HEK293 (cell line): ENCODE results near the gene FADS1.

Experiments
- CTCF ChIA-PET: fragments of 350-600 bp; formaldehyde crosslinking; extraction: SDS; loops from one replicate; lab custom pipeline; 2021; ENCODE audit warnings: antibody characterized with exemption; lab: Yijun Ruan, JAX
- POLR2A ChIA-PET: fragments of 300-600 bp; formaldehyde crosslinking; extraction: SDS; loops from one replicate; lab custom pipeline; 2020; ENCODE audit warnings: antibody characterized with exemption, inconsistent platforms; lab: Yijun Ruan, JAX
- H3K27ac ChIP-seq: fragments of 200-500 bp; sonication (Bioruptor generic); 2 replicates; pipeline ENCODE4 v1.5.1; 2014; ENCODE audit warnings: low read depth, low read length, control low read depth, inconsistent platforms; ENCODE audit errors: extremely low read depth
- H3K36me3 ChIP-seq, 2 experiments: fragments of 200-500 bp in 1 of 2; sonication (Bioruptor generic) in 1 of 2; 1 replicate in 1 of 2; 2 replicates in 1 of 2; pipeline ENCODE4 v1.5.1; 2014 to 2017; ENCODE audit warnings: inconsistent platforms in 2 of 2, low read length in 2 of 2; ENCODE audit not compliant: control insufficient read depth in 2 of 2, insufficient read depth in 1 of 2
- H3K4me1 ChIP-seq: fragments of 200-500 bp; sonication (Bioruptor generic); 2 replicates; pipeline ENCODE4 v1.5.1; 2014; ENCODE audit warnings: mild to moderate bottlenecking, low read length, inconsistent platforms; ENCODE audit not compliant: control insufficient read depth, insufficient read depth
- H3K4me3 ChIP-seq: 2 replicates; pipeline ENCODE4 v1.5.1; 2011; ENCODE audit warnings: low read depth, mild to moderate bottlenecking, control low read depth, low read length, moderate library complexity
- H3K9me3 ChIP-seq: fragments of 200-500 bp; sonication (Bioruptor generic); 2 replicates; pipeline ENCODE4 v1.5.1; 2014; ENCODE audit warnings: low read depth, low read length, inconsistent platforms; ENCODE audit not compliant: control insufficient read depth, insufficient read depth
- GLIS1 ChIP-seq: fragments of 450-650 bp; formaldehyde crosslinking; IDR thresholded peaks from 2 replicates; pipeline ENCODE4 v1.5.1; 2016; ENCODE audit warnings: missing biosample characterization, missing genetic modification characterization
- GLIS2 ChIP-seq: fragments of 450-650 bp; formaldehyde crosslinking; IDR thresholded peaks from 2 replicates; pipeline ENCODE4 v1.5.1; 2016; ENCODE audit warnings: missing biosample characterization, missing genetic modification characterization
- KLF8 ChIP-seq: fragments of 450-650 bp; formaldehyde crosslinking; IDR thresholded peaks from 2 replicates; pipeline ENCODE4 v1.5.1; 2016; ENCODE audit warnings: missing biosample characterization, missing genetic modification characterization
- PRDM10 ChIP-seq: fragments of 450-650 bp; formaldehyde crosslinking; IDR thresholded peaks from 2 replicates; pipeline ENCODE4 v1.5.1; 2016; ENCODE audit warnings: missing biosample characterization, missing genetic modification characterization
- PRDM2 ChIP-seq: fragments of 450-650 bp; formaldehyde crosslinking; IDR thresholded peaks from 2 replicates; pipeline ENCODE4 v1.5.1; 2016; ENCODE audit warnings: missing biosample characterization, missing genetic modification characterization, borderline replicate concordance
- PRDM4 ChIP-seq: fragments of 450-650 bp; formaldehyde crosslinking; IDR thresholded peaks from 2 replicates; pipeline ENCODE4 v1.5.1; 2017; ENCODE audit warnings: missing biosample characterization, missing genetic modification characterization
- ZNF280C ChIP-seq: fragments of 450-650 bp; formaldehyde crosslinking; IDR thresholded peaks from 2 replicates; pipeline ENCODE4 v1.5.1; 2016; ENCODE audit warnings: missing biosample characterization, missing genetic modification characterization
- ZNF488 ChIP-seq: fragments of 450-650 bp; formaldehyde crosslinking; IDR thresholded peaks from 2 replicates; pipeline ENCODE4 v1.5.1; 2016; ENCODE audit warnings: missing biosample characterization, missing genetic modification characterization
- ZNF544 ChIP-seq: fragments of 450-650 bp; formaldehyde crosslinking; IDR thresholded peaks from 2 replicates; pipeline ENCODE4 v1.5.0; 2017; ENCODE audit warnings: missing biosample characterization, missing genetic modification characterization

FADS1 gene

GRCh38 chr11:61752925-61753521 is 63.8 kb downstream of the FADS1 start:
- Histone ChIP-seq H3K36me3 (no peaks in the 10 kb centered on the region), H3K9me3 (no peaks in the 10 kb centered on the region), H3K4me1 (no peaks in the 10 kb centered on the region; the same call in 1 of the 2 replicates), H3K27ac (no peak overlapping the region), H3K4me3 (peak overlapping the region; percentile 34)
- TF ChIP-seq PRDM2 (tag by site-specific recombination): no peak
- peak; percentile 45 for TF ChIP-seq PRDM10 (tag by site-specific recombination)
- TF ChIP-seq GLIS1 (tag by site-specific recombination): peak; percentile 39; the same call in 1 of the 2 replicates
- peak; percentile 81; the same call in 1 of the 2 replicates for TF ChIP-seq GLIS2 (tag by site-specific recombination)
- TF ChIP-seq KLF8 (tag by site-specific recombination): no peak
- TF ChIP-seq PRDM4 (tag by site-specific recombination): no peak
- no peak for TF ChIP-seq ZNF544 (tag by site-specific recombination)
- no peak for TF ChIP-seq ZNF280C (tag by site-specific recombination)
- no peak for TF ChIP-seq ZNF488 (tag by site-specific recombination)
- POLR2A ChIA-PET: interaction anchor here (0.6 to 1.1 kb wide), 2 partner anchors 27 to 294 kb away, joined by 3 to 4 read pairs; no protein-coding TSS in a partner anchor
- CTCF ChIA-PET: interaction anchor here (0.5 to 1.7 kb wide), 11 partner anchors 9 to 625 kb away, joined by 3 to 7 read pairs (median 3); no protein-coding TSS in a partner anchor
